HepG2 (cell line): Measurements from ENCODE around the gene DNAJC28. TPM values are rescaled to one million over a fixed set of nuclear protein-coding genes. Genes with fewer than 3 reads are reported as not detected.
A peak's percentile ranks its signal among the peaks of the same experiment; 100 is the strongest.

ENCODE experiments used
- AGO2 ChIP-seq: fragments of 200-400 bp; formaldehyde crosslinking; optimal IDR thresholded peaks from 2 replicates; pipeline ENCODE3; 2017; ENCODE audit warnings: mild to moderate bottlenecking, low read depth, low read length, moderate library complexity
- ARNT2 ChIP-seq: sonication (generic); formaldehyde crosslinking; IDR thresholded peaks from 2 replicates; pipeline ENCODE4 v1.8.0; 2022; ENCODE audit warnings: mild to moderate bottlenecking, low read depth, missing genetic modification reagents, moderate library complexity
- EED ChIP-seq: sonication (generic); formaldehyde crosslinking; IDR thresholded peaks from 2 replicates; pipeline ENCODE4 v1.5.0; 2020; ENCODE audit warnings: mild to moderate bottlenecking, missing genetic modification reagents
- ERF ChIP-seq: IDR thresholded peaks from 2 replicates; pipeline ENCODE4 v1.6.1; 2018; ENCODE audit warnings: missing biosample characterization, missing genetic modification reagents
- FIP1L1 ChIP-seq: fragments of 200-400 bp; formaldehyde crosslinking; IDR thresholded peaks from 2 replicates; pipeline ENCODE4 v1.6.1; 2018; ENCODE audit warnings: low read depth, mild to moderate bottlenecking, low read length, moderate library complexity, borderline replicate concordance; ENCODE audit not compliant: insufficient read depth
- FOXK2 ChIP-seq: fragments of 450-650 bp; IDR thresholded peaks from 2 replicates; pipeline ENCODE4 v1.6.1; 2016
- HMGA1 ChIP-seq: sonication (generic); formaldehyde crosslinking; conservative IDR thresholded peaks from 2 replicates; pipeline ENCODE4 v1.4.0; 2020; ENCODE audit warnings: missing genetic modification reagents
- JUND ChIP-seq: sonication (generic); formaldehyde crosslinking; IDR thresholded peaks from 2 replicates; pipeline ENCODE4 v1.8.0; 2022; ENCODE audit warnings: mild to moderate bottlenecking, missing genetic modification reagents
- KLF11 ChIP-seq: IDR thresholded peaks from 2 replicates; pipeline ENCODE4 v1.6.1; 2016; ENCODE audit warnings: missing compliant biosample characterization
- NFYB ChIP-seq: sonication (generic); formaldehyde crosslinking; IDR thresholded peaks from 2 replicates; pipeline ENCODE4 v1.4.0; 2020; ENCODE audit warnings: missing genetic modification reagents
- NR2C2 ChIP-seq: sonication (generic); formaldehyde crosslinking; IDR thresholded peaks from 2 replicates; pipeline ENCODE4 v1.4.0; 2020; ENCODE audit warnings: missing genetic modification reagents, mild to moderate bottlenecking, moderate library complexity, borderline replicate concordance
- PTBP1 ChIP-seq: fragments of 200-400 bp; formaldehyde crosslinking; IDR thresholded peaks from 2 replicates; pipeline ENCODE4 v1.6.1; 2018; ENCODE audit warnings: low read length, low read depth; ENCODE audit not compliant: poor library complexity, severe bottlenecking
- SKIL ChIP-seq: sonication (generic); formaldehyde crosslinking; IDR thresholded peaks from 2 replicates; pipeline ENCODE4 v1.8.0; 2022; ENCODE audit warnings: missing genetic modification reagents, mild to moderate bottlenecking, moderate library complexity, borderline replicate concordance
- SNAPC5 ChIP-seq: sonication (generic); formaldehyde crosslinking; IDR thresholded peaks from 2 replicates; pipeline ENCODE4 v1.8.1; 2023; ENCODE audit warnings: mild to moderate bottlenecking, missing genetic modification reagents, borderline replicate concordance
- SOX5 ChIP-seq: IDR thresholded peaks from 2 replicates; pipeline ENCODE4 v1.6.1; 2016; ENCODE audit warnings: borderline replicate concordance
- ZFP90 ChIP-seq: sonication (generic); formaldehyde crosslinking; IDR thresholded peaks from 2 replicates; pipeline ENCODE4 v1.8.0; 2022; ENCODE audit warnings: missing genetic modification reagents, mild to moderate bottlenecking, inconsistent platforms, borderline replicate concordance
- ZNF121 ChIP-seq: sonication (generic); formaldehyde crosslinking; IDR thresholded peaks from 2 replicates; pipeline ENCODE4 v1.5.0; 2020; ENCODE audit warnings: mild to moderate bottlenecking, missing genetic modification reagents
- ZNF34 ChIP-seq: sonication (generic); formaldehyde crosslinking; IDR thresholded peaks from 2 replicates; pipeline ENCODE4 v1.4.0; 2020; ENCODE audit warnings: mild to moderate bottlenecking, missing genetic modification reagents, borderline replicate concordance
- ZNF414 ChIP-seq: sonication (generic); formaldehyde crosslinking; IDR thresholded peaks from 2 replicates; pipeline ENCODE4 v1.5.0; 2020; ENCODE audit warnings: missing genetic modification reagents
- ZNF441 ChIP-seq: sonication (generic); formaldehyde crosslinking; IDR thresholded peaks from 2 replicates; pipeline ENCODE4 v1.7.0; 2021; ENCODE audit warnings: missing genetic modification reagents, borderline replicate concordance
- ZNF564 ChIP-seq: sonication (generic); formaldehyde crosslinking; IDR thresholded peaks from 2 replicates; pipeline ENCODE4 v1.8.1; 2023; ENCODE audit warnings: mild to moderate bottlenecking, missing genetic modification reagents
- ZNF570 ChIP-seq: sonication (generic); formaldehyde crosslinking; IDR thresholded peaks from 2 replicates; pipeline ENCODE4 v1.4.0; 2020; ENCODE audit warnings: mild to moderate bottlenecking, missing genetic modification reagents, borderline replicate concordance
- ZNF7 ChIP-seq: IDR thresholded peaks from 2 replicates; pipeline ENCODE4 v1.6.1; 2016; ENCODE audit warnings: missing biosample characterization, missing genetic modification reagents
- ZNF737 ChIP-seq: sonication (generic); formaldehyde crosslinking; IDR thresholded peaks from 2 replicates; pipeline ENCODE4 v1.5.0; 2020; ENCODE audit warnings: missing genetic modification reagents, mild to moderate bottlenecking, borderline replicate concordance
- ZNF816 ChIP-seq: sonication (generic); formaldehyde crosslinking; IDR thresholded peaks from 2 replicates; pipeline ENCODE4 v1.8.0; 2022; ENCODE audit warnings: missing genetic modification reagents, mild to moderate bottlenecking, borderline replicate concordance
- polyA plus RNA-seq, 8 experiments: library from polyadenylated mRNA; depleted of rRNA in 3 of 8; stranded (reverse) in 7 of 8; unstranded in 1 of 8; fragments of >200 nt; fragmentation: Illumina TruSeq in 4 of 8; extraction: Trizol in 4 of 8; gene quantifications; 2 replicates each; pipeline versions ENCODE4 v1.2.1 to v1.2.3, GENCODE V29; 2011 to 2016; ENCODE audit warnings: low read depth in 4 of 8, missing spikeins in 1 of 8, mixed read lengths in 1 of 8; ENCODE audit not compliant: insufficient read depth in 1 of 8
- total RNA-seq, 5 experiments: library from RNA; depleted of rRNA; stranded (reverse); fragments of >200 nt; fragmentation: Illumina TruSeq; extraction: Trizol; gene quantifications; 2 replicates each; pipeline ENCODE4 v1.2.3, GENCODE V29; 2016; ENCODE audit warnings: low read depth in 1 of 5

Gene DNAJC28
- total and polyA plus RNA-seq, 2 of the 13 experiments (the other 11 are each of a cell fraction or from before 2014, with no cell fraction given), result 1.5 to 3.3 TPM

GRCh38 chr21:33491373-33492102 is at the start of gene DNAJC28 (continued):
- TF ChIP-seq ZNF34 (no peak), ERF (CRISPR knock-in tag) (peak; percentile 55; the same call in 1 of the 2 replicates), ZFP90 (CRISPR knock-in tag) (peak; percentile 58; the same call in 1 of the 2 replicates), NFYB (no peak), ZNF441 (peak; percentile 64; the same call in 1 of the 2 replicates), SOX5 (no peak), KLF11 (CRISPR knock-in tag) (peak; percentile 47; the same call in 1 of the 2 replicates), ZNF564 (CRISPR knock-in tag) (no peak), NR2C2 (CRISPR knock-in tag) (peak; percentile 70; the same call in 1 of the 2 replicates), ZNF414 (CRISPR knock-in tag) (no peak), ZNF570 (CRISPR knock-in tag) (no peak), EED (CRISPR knock-in tag) (no peak), FIP1L1 (peak; percentile 59; the same call in 1 of the 2 replicates), SKIL (CRISPR knock-in tag) (no peak), HMGA1 (CRISPR knock-in tag) (no peak), FOXK2 (peak; percentile 91), AGO2 (no peak), JUND (CRISPR knock-in tag) (no peak), ZNF737 (no peak), ZNF121 (CRISPR knock-in tag) (no peak), SNAPC5 (CRISPR knock-in tag) (no peak), ZNF7 (CRISPR knock-in tag) (no peak), PTBP1 (no peak), ARNT2 (peak; percentile 18; the same call in 1 of the 2 replicates), ZNF816 (CRISPR knock-in tag) (no peak)
